ENCODE data around the gene HPS4.

GRCh38 chr22:26496456-26496855 lies 12.9 kb upstream of the HPS4 start:
- TF ChIP-seq CTCF (IDR thresholded peaks at IDR 0.05; ENCODE audit: borderline replicate concordance, extremely low read depth, low read length, poor library complexity, severe bottlenecking): no peak
- no peak for TF ChIP-seq EZH2 (IDR thresholded peaks at IDR 0.05; ENCODE audit: borderline replicate concordance, low read depth, low read length, severe bottlenecking)
